Measurements from ENCODE around the gene THSD7A.

THSD7A gene

GRCh38 chr7:11403781-11404180, 428.2 kb downstream of the THSD7A start:
- no peaks in the 10 kb centered on the region for H3K9me3 ChIP-seq (ENCODE audit: control insufficient read depth, low read length)
- DNase-seq (ENCODE audit: low read depth), result no peak
- no peaks in the 10 kb centered on the region for H3K27me3 ChIP-seq (replicated peaks; ENCODE audit: control insufficient read depth, insufficient read depth, low read length)
- no peak overlapping the region for H3K9ac ChIP-seq (ENCODE audit: low read length)
- no peak overlapping the region for H3K4me3 ChIP-seq (ENCODE audit: low read length)
- H3K36me3 ChIP-seq (ENCODE audit: control insufficient read depth, insufficient read depth, low read length, severe bottlenecking), result no peaks in the 10 kb centered on the region
- no peaks in the 10 kb centered on the region for H3K4me1 ChIP-seq (ENCODE audit: control insufficient read depth, insufficient read depth, low read length)

- Histone ChIP-seq H3K9me3 (ENCODE audit: control insufficient read depth, low read length) (no peaks in the 10 kb centered on the region), H3K36me3 (ENCODE audit: control insufficient read depth, insufficient read depth, low read length, severe bottlenecking) (no peaks in the 10 kb centered on the region), H3K4me1 (ENCODE audit: control insufficient read depth, insufficient read depth, low read length) (no peaks in the 10 kb centered on the region), H3K9ac (ENCODE audit: low read length) (no peak overlapping the region), H3K4me3 (ENCODE audit: low read length) (no peak overlapping the region), H3K27me3 (replicated peaks; ENCODE audit: control insufficient read depth, insufficient read depth, low read length) (no peaks in the 10 kb centered on the region)
- DNase-seq (ENCODE audit: low read depth), result no peak
These were observed 437.6 kb downstream of the THSD7A start for GRCh38 chr7:11394438-11394837.

DNA sequence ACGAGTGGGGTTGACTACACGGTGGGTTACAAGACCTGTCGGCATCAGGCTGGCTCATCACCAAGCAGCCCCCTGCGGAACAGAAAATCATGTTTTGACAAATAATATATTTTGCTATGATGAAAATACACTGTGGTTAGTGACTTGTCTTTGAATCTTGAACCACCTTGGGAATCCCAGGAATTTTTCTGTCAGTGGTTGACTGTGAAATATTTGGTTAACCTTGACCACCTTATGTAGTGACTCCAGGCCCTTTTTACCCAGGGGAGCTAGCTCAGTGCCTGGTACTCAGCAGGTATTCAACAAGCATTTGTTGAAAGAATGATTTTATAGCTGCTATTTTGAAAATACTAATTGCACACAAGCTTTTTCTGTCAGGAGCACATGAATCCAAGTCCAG, 452.4 kb downstream of the THSD7A start:
- no peaks in the 10 kb centered on the region for H3K27me3 ChIP-seq (replicated peaks; ENCODE audit: control insufficient read depth, insufficient read depth, low read length)
- H3K9me3 ChIP-seq (ENCODE audit: control insufficient read depth, low read length), result no peaks in the 10 kb centered on the region
- H3K36me3 ChIP-seq (ENCODE audit: control insufficient read depth, insufficient read depth, low read length, severe bottlenecking), result no peaks in the 10 kb centered on the region
- H3K4me3 ChIP-seq (ENCODE audit: low read length), result no peak overlapping the region
- H3K9ac ChIP-seq (ENCODE audit: low read length), result no peak overlapping the region
- DNase-seq (ENCODE audit: low read depth), result no peak
- peaks cover 2% of the 10 kb centered on the region for H3K4me1 ChIP-seq (ENCODE audit: control insufficient read depth, insufficient read depth, low read length)

DNA sequence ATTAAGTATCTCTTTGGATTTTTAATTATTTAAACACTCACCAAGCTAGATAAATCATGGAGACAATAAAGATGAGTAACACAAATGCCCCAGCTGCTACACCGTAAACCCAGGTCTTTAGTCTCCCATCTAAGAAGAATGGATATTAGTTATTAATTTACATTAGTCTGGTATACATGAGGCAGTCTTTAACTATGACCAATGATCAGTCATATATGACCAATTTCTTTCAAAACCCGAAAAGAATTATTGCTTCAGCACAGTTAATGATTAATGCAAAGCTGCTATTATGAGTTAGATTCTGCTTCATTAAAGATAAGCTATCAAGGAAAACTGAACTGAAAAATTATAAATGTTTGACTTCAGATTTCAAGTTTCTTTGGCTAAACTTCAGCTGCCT, 455.5 kb downstream of the THSD7A start:
- Histone ChIP-seq H3K27me3 (replicated peaks; ENCODE audit: control insufficient read depth, insufficient read depth, low read length) (no peaks in the 10 kb centered on the region), H3K9me3 (ENCODE audit: control insufficient read depth, low read length) (no peaks in the 10 kb centered on the region), H3K4me1 (ENCODE audit: control insufficient read depth, insufficient read depth, low read length) (peaks cover 7% of the 10 kb centered on the region), H3K36me3 (ENCODE audit: control insufficient read depth, insufficient read depth, low read length, severe bottlenecking) (no peaks in the 10 kb centered on the region), H3K4me3 (ENCODE audit: low read length) (no peak overlapping the region), H3K9ac (ENCODE audit: low read length) (no peak overlapping the region)
- no peak for DNase-seq (ENCODE audit: low read depth)

- no peaks in the 10 kb centered on the region for H3K27me3 ChIP-seq (replicated peaks; ENCODE audit: control insufficient read depth, insufficient read depth, low read length)
- no peak overlapping the region for H3K4me3 ChIP-seq (ENCODE audit: low read length)
- peaks cover 7% of the 10 kb centered on the region for H3K4me1 ChIP-seq (ENCODE audit: control insufficient read depth, insufficient read depth, low read length)
- no peak overlapping the region for H3K9ac ChIP-seq (ENCODE audit: low read length)
- H3K36me3 ChIP-seq (ENCODE audit: control insufficient read depth, insufficient read depth, low read length, severe bottlenecking), result no peaks in the 10 kb centered on the region
- no peaks in the 10 kb centered on the region for H3K9me3 ChIP-seq (ENCODE audit: control insufficient read depth, low read length)
- no peak for DNase-seq (ENCODE audit: low read depth)
These were observed 457.4 kb downstream of the THSD7A start for GRCh38 chr7:11374629-11375028.

DNA sequence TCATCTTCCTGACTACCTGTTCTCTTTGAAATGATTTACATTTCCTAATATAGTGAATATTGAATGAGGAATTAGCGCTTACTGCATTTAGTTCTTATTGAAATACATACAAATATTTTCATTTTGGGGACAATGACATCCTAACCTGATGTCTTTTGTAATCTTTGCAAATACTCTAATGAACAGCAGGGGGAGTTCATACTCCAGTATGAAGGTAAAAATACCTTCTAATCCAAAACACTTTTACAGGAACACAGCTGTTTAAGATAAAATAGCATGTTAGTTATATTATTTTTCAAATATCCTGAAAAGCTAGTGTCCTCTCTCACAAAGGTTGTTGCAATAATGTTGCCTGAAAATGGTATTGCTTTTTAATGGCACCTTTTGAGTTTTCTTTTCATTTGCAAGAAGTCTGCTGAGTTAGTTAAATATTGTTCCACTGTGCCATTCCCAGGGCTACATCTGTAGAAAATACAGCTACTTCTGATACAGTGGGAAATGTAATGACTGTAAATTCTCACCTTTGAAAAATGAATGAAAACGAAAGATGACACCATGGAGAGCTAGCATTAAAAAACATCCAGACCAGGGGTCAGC, 458.4 kb downstream of the THSD7A start:
- H3K9me3 ChIP-seq (ENCODE audit: control insufficient read depth, low read length), result no peaks in the 10 kb centered on the region
- no peaks in the 10 kb centered on the region for H3K36me3 ChIP-seq (ENCODE audit: control insufficient read depth, insufficient read depth, low read length, severe bottlenecking)
- H3K9ac ChIP-seq (ENCODE audit: low read length), result peak overlapping the region; percentile 48
- no peak overlapping the region for H3K4me3 ChIP-seq (ENCODE audit: low read length)
- peaks cover 7% of the 10 kb centered on the region for H3K4me1 ChIP-seq (ENCODE audit: control insufficient read depth, insufficient read depth, low read length)
- no peaks in the 10 kb centered on the region for H3K27me3 ChIP-seq (replicated peaks; ENCODE audit: control insufficient read depth, insufficient read depth, low read length)
- DNase-seq (ENCODE audit: low read depth), result peak; percentile 22

GRCh38 chr7:11369696-11370095, 462.3 kb downstream of the THSD7A start:
- Histone ChIP-seq H3K9me3 (ENCODE audit: control insufficient read depth, low read length) (no peaks in the 10 kb centered on the region), H3K9ac (ENCODE audit: low read length) (no peak overlapping the region), H3K4me1 (ENCODE audit: control insufficient read depth, insufficient read depth, low read length) (peaks cover 6% of the 10 kb centered on the region), H3K27me3 (replicated peaks; ENCODE audit: control insufficient read depth, insufficient read depth, low read length) (no peaks in the 10 kb centered on the region), H3K4me3 (ENCODE audit: low read length) (no peak overlapping the region), H3K36me3 (ENCODE audit: control insufficient read depth, insufficient read depth, low read length, severe bottlenecking) (no peaks in the 10 kb centered on the region)
- DNase-seq (ENCODE audit: low read depth), result no peak

GRCh38 chr7:11366118-11366517, 465.9 kb downstream of the THSD7A start:
- Histone ChIP-seq H3K27me3 (replicated peaks; ENCODE audit: control insufficient read depth, insufficient read depth, low read length) (no peaks in the 10 kb centered on the region), H3K36me3 (ENCODE audit: control insufficient read depth, insufficient read depth, low read length, severe bottlenecking) (no peaks in the 10 kb centered on the region), H3K9ac (ENCODE audit: low read length) (no peak overlapping the region), H3K9me3 (ENCODE audit: control insufficient read depth, low read length) (no peaks in the 10 kb centered on the region), H3K4me1 (ENCODE audit: control insufficient read depth, insufficient read depth, low read length) (no peaks in the 10 kb centered on the region), H3K4me3 (ENCODE audit: low read length) (no peak overlapping the region)
- no peak for DNase-seq (ENCODE audit: low read depth)

DNA sequence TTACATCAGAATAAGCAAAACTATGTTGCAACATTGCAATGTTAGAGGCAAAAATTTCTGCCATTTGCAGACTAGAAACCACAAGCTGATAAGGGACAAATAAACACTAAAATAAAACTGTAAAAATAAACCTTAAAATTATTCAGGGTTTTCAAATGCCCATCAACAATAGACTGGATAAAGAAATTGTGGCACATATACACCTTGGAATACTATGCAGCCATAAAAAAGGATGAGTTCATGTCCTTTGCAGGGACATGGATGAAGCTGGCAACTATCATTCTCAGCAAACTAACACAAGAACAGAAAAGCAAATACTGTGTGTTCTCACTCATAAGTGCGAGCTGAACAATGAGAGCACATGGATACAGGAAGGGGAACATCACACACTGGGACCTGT, 473.4 kb downstream of the THSD7A start:
- Histone ChIP-seq H3K36me3 (ENCODE audit: control insufficient read depth, insufficient read depth, low read length, severe bottlenecking) (no peaks in the 10 kb centered on the region), H3K4me1 (ENCODE audit: control insufficient read depth, insufficient read depth, low read length) (no peaks in the 10 kb centered on the region), H3K27me3 (replicated peaks; ENCODE audit: control insufficient read depth, insufficient read depth, low read length) (no peaks in the 10 kb centered on the region), H3K9ac (ENCODE audit: low read length) (no peak overlapping the region), H3K9me3 (ENCODE audit: control insufficient read depth, low read length) (no peaks in the 10 kb centered on the region), H3K4me3 (ENCODE audit: low read length) (no peak overlapping the region)
- DNase-seq (ENCODE audit: low read depth), result no peak

DNA sequence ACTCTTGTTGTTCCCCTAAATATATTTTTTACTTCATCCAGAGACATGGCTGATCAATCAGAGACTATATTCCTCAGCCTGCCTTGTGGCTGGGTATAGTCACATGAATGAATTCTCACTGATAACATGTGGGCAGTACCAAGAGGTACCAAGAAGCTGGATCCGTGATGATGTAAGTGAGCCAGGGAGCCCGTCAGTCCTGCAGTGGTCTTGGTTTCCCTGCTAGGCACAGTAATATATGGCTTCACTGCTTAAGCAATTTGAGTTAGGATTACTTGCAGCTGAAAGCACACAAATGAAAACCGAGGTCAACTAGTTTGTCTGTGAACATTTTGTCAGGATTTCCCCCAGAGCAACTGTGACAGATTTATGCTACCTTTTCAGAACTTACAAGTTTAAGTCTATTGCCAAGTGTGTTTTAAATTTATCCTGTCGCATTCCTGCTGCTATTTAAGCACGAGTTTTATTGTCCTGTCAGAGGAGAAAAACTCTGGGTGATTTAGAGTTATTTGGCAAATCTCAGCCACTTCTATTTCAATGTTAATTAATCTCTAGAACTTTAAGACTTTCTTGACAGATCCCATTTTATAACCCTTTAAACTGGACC, 476.5 kb downstream of the THSD7A start:
- DNase-seq (ENCODE audit: low read depth), result no peak
- H3K9ac ChIP-seq (ENCODE audit: low read length), result no peak overlapping the region
- peaks cover 2% of the 10 kb centered on the region for H3K9me3 ChIP-seq (ENCODE audit: control insufficient read depth, low read length)
- no peaks in the 10 kb centered on the region for H3K36me3 ChIP-seq (ENCODE audit: control insufficient read depth, insufficient read depth, low read length, severe bottlenecking)
- no peaks in the 10 kb centered on the region for H3K4me1 ChIP-seq (ENCODE audit: control insufficient read depth, insufficient read depth, low read length)
- no peaks in the 10 kb centered on the region for H3K27me3 ChIP-seq (replicated peaks; ENCODE audit: control insufficient read depth, insufficient read depth, low read length)
- H3K4me3 ChIP-seq (ENCODE audit: low read length), result no peak overlapping the region

- Histone ChIP-seq H3K36me3 (ENCODE audit: control insufficient read depth, insufficient read depth, low read length, severe bottlenecking) (no peaks in the 10 kb centered on the region), H3K27me3 (replicated peaks; ENCODE audit: control insufficient read depth, insufficient read depth, low read length) (no peaks in the 10 kb centered on the region), H3K9me3 (ENCODE audit: control insufficient read depth, low read length) (peaks cover 2% of the 10 kb centered on the region), H3K4me3 (ENCODE audit: low read length) (no peak overlapping the region), H3K4me1 (ENCODE audit: control insufficient read depth, insufficient read depth, low read length) (peaks cover 12% of the 10 kb centered on the region), H3K9ac (ENCODE audit: low read length) (no peak overlapping the region)
- DNase-seq (ENCODE audit: low read depth), result no peak
These were observed 485.7 kb downstream of the THSD7A start for GRCh38 chr7:11346302-11346701.

- no peak overlapping the region for H3K9ac ChIP-seq (ENCODE audit: low read length)
- H3K27me3 ChIP-seq (replicated peaks; ENCODE audit: control insufficient read depth, insufficient read depth, low read length), result no peaks in the 10 kb centered on the region
- H3K4me1 ChIP-seq (ENCODE audit: control insufficient read depth, insufficient read depth, low read length), result peaks cover 12% of the 10 kb centered on the region
- H3K36me3 ChIP-seq (ENCODE audit: control insufficient read depth, insufficient read depth, low read length, severe bottlenecking), result no peaks in the 10 kb centered on the region
- peak; percentile 25 for DNase-seq (ENCODE audit: low read depth)
- H3K4me3 ChIP-seq (ENCODE audit: low read length), result no peak overlapping the region
- no peaks in the 10 kb centered on the region for H3K9me3 ChIP-seq (ENCODE audit: control insufficient read depth, low read length)
These were observed 486.4 kb downstream of the THSD7A start for GRCh38 chr7:11345621-11346020.
